GM12891 (cell line): ENCODE measurements around the gene SPATA20.

ENCODE experiments used
- POLR2A ChIP-seq: IDR thresholded peaks from 2 replicates; pipeline ENCODE4 v1.6.1; 2011; ENCODE audit warnings: low read depth, low read length, control low read depth
- POLR2AphosphoS5 ChIP-seq: IDR thresholded peaks from 2 replicates; pipeline ENCODE4 v1.6.1; 2011; ENCODE audit warnings: low read depth, low read length, control low read depth
- TAF1 ChIP-seq: IDR thresholded peaks from 2 replicates; pipeline ENCODE4 v1.6.1; 2011; ENCODE audit warnings: low read depth, low read length, control low read depth

GRCh38 chr17:50531428-50532025 lies 15.4 kb upstream of the SPATA20 start:
- TF ChIP-seq POLR2A (no peak), POLR2AphosphoS5 (no peak), TAF1 (no peak)
